Transverse colon (tissue), 4 donors: ENCODE data around the gene RAPGEF4. TPM values are rescaled to one million over a fixed set of nuclear protein-coding genes. Genes with fewer than 3 reads are reported as not detected.
A peak's percentile ranks its signal among the peaks of the same experiment; 100 is the strongest.

Source experiments
- DNase-seq: peaks from one replicate; pipeline ENCODE4 v3.0.0-alpha.2; 2019
- H3K27ac ChIP-seq, 4 donors: fragments of 200-600 bp; sonication (generic); 2 replicates each; pipeline ENCODE4 v1.5.1; 2016 to 2018; ENCODE audit warnings: inconsistent platforms in 4 of 4
- H3K27me3 ChIP-seq: fragments of 200-600 bp; sonication (generic); 2 replicates; pipeline ENCODE4 v1.5.1; 2017; ENCODE audit warnings: inconsistent platforms
- H3K36me3 ChIP-seq, 4 donors: fragments of 200-600 bp; sonication (generic); 2 replicates each; pipeline ENCODE4 v1.5.1; 2017 to 2019; ENCODE audit warnings: inconsistent platforms in 4 of 4
- H3K4me1 ChIP-seq, 4 donors: fragments of 200-600 bp; sonication (generic); 2 replicates each; pipeline ENCODE4 v1.5.1; 2017 to 2020; ENCODE audit warnings: inconsistent platforms in 4 of 4
- H3K4me3 ChIP-seq, 4 donors: fragments of 200-600 bp; sonication (generic); 1 replicate in 1 of 4; 2 replicates in 3 of 4; pipeline versions ENCODE4 v1.5.1 to v1.6.1; 2017 to 2019; ENCODE audit warnings: inconsistent platforms in 4 of 4
- H3K9me3 ChIP-seq, 2 donors: fragments of 200-600 bp; sonication (generic); 2 replicates each; pipeline ENCODE4 v1.5.1; 2017 to 2019; ENCODE audit warnings: inconsistent platforms in 2 of 2
- CTCF ChIP-seq, 5 experiments: fragments of 200-600 bp in 3 of 5; fragments of 450-650 bp in 2 of 5; sonication (generic) in 3 of 5; IDR thresholded peaks; 1 replicate in 2 of 5; 2 replicates in 3 of 5; pipeline ENCODE4 v1.5.1; 2016 to 2017; ENCODE audit warnings: antibody characterized with exemption in 5 of 5, inconsistent platforms in 3 of 5, mild to moderate bottlenecking in 2 of 5, moderate library complexity in 1 of 5
- EP300 ChIP-seq: sonication (generic); formaldehyde crosslinking; IDR thresholded peaks from one replicate; pipeline ENCODE4 v1.6.1; 2017; ENCODE audit warnings: antibody characterized with exemption, low read depth
- POLR2A ChIP-seq: fragments of 450-650 bp; IDR thresholded peaks from one replicate; pipeline ENCODE4 v1.6.1; 2016; ENCODE audit warnings: antibody characterized with exemption, mild to moderate bottlenecking, moderate library complexity
- POLR2AphosphoS5 ChIP-seq, 3 donors: sonication (generic); formaldehyde crosslinking; IDR thresholded peaks; one replicate each; pipeline ENCODE4 v1.6.1; 2016; ENCODE audit warnings: antibody characterized with exemption in 3 of 3
- WGBS, 2 donors: methylation state at CpG; one replicate each; pipeline ENCODE4 v1.1.5; 2018; ENCODE audit warnings: low coverage in 1 of 2; 5-methylcytosine and 5-hydroxymethylcytosine counted together
- in situ Hi-C, 4 donors: fragments of 200-750 bp; cut with MboI; loops; one replicate each; pipeline versions ENCODE4 v1.15.0 to v1.15.1; 2017; ENCODE audit warnings: low sequenced_read_pairs in 3 of 4, low pct_ligation_motif_present in 1 of 4, low pct_unique_long_range_greater_than_20kb in 1 of 4
- intact Hi-C: fragments of 100-400 bp; cut with DNase I; formaldehyde crosslinking; loops from one replicate; pipeline ENCODE4 v1.15.1; 2023; ENCODE audit warnings: low total_unique reads
- total RNA-seq, 4 donors: library from RNA; depleted of rRNA; stranded (reverse); fragments of >200 nt; gene quantifications; one replicate each; pipeline ENCODE4 v1.1.0, GENCODE V29; 2016

RAPGEF4 gene
- total RNA-seq, 4 donors from 2014 or later, result 1.4 to 12.3 (median 2.2) TPM; not detected in 1

GRCh38 chr2:172937884-172938712 is 202.5 kb downstream of the RAPGEF4 start:
- TF ChIP-seq EP300, result no peak
- no peak for TF ChIP-seq CTCF (IDR thresholded peaks at IDR 0.05)
- no peak for TF ChIP-seq POLR2AphosphoS5 (IDR thresholded peaks at IDR 0.05)
- no peak for TF ChIP-seq POLR2A

GRCh38 chr2:172938713-172939375 is 203.2 kb downstream of the RAPGEF4 start:
- in situ Hi-C loops, result loop anchor here (10.0 to 25.0 kb wide), 3 partner anchors 74 to 134 kb away; no protein-coding TSS in a partner anchor
- 26 to 47% methylated on average over 5 of the region's 5 CpGs for WGBS, 2 donors
- no peak for DNase-seq
- intact Hi-C loops, result no loop called here
- Histone ChIP-seq H3K27me3 (no peaks in the 10 kb centered on the region), H3K27ac (peak overlapping the region in 3 of 4 donors; percentile 9 to 28 (median 22)), H3K4me3 (no peak overlapping the region), H3K36me3 (no peaks in the 10 kb centered on the region), H3K4me1 (peaks cover 0 to 5% (median 2%) of the 10 kb centered on the region in 4 donors), H3K9me3 (no peaks in the 10 kb centered on the region)
- TF ChIP-seq POLR2AphosphoS5 (IDR thresholded peaks at IDR 0.05) (no peak), EP300 (no peak), CTCF (IDR thresholded peaks at IDR 0.05) (no peak), POLR2A (no peak)

More at GRCh38 chr2:172937884-172938712, 202.5 kb downstream of the RAPGEF4 start:
- in situ Hi-C loops, result loop anchor here (10.0 to 25.0 kb wide), 3 partner anchors 73 to 133 kb away; no protein-coding TSS in a partner anchor
- DNase-seq, result peak; percentile 13
- H3K36me3 ChIP-seq, result no peaks in the 10 kb centered on the region
- no peaks in the 10 kb centered on the region for H3K27me3 ChIP-seq
- H3K27ac ChIP-seq, result peak overlapping the region in 3 of 4 donors; percentile 13 to 35 (median 22)
- 60 to 66% methylated on average over 6 to 7 of the region's 7 CpGs for WGBS, 2 donors
- peaks cover 0 to 5% (median 2%) of the 10 kb centered on the region in 4 donors for H3K4me1 ChIP-seq
- no peak overlapping the region for H3K4me3 ChIP-seq
- intact Hi-C loops, result no loop called here
- H3K9me3 ChIP-seq, result no peaks in the 10 kb centered on the region

- Histone ChIP-seq H3K36me3 (no peaks in the 10 kb centered on the region), H3K27ac (no peak overlapping the region), H3K4me1 (peaks cover 0 to 5% (median 0%) of the 10 kb centered on the region in 4 donors), H3K4me3 (no peak overlapping the region), H3K9me3 (no peaks in the 10 kb centered on the region), H3K27me3 (no peaks in the 10 kb centered on the region)
- 63 to 72% methylated on average over 3 of the region's 3 CpGs for WGBS, 2 donors
- TF ChIP-seq CTCF (IDR thresholded peaks at IDR 0.05), result no peak
- TF ChIP-seq POLR2AphosphoS5 (IDR thresholded peaks at IDR 0.05), result no peak
- TF ChIP-seq POLR2A, result no peak
- TF ChIP-seq EP300, result no peak
- intact Hi-C loops (no loop called here), in situ Hi-C loops (loop anchor here in 1 of 4 donors (25.0 kb wide), 1 partner anchor 131 kb away; no protein-coding TSS in a partner anchor)
- DNase-seq, result no peak
These were observed 207.9 kb downstream of the RAPGEF4 start for GRCh38 chr2:172943539-172943938.
